B cell (primary cell): Measurements from ENCODE around the gene RHOH. TPM values are rescaled to one million over a fixed set of nuclear protein-coding genes. Genes with fewer than 3 reads are reported as not detected.

Experiments
- ATAC-seq: fragments of 200-7000 bp; cut with Tn5 transposase; one replicate; pipeline ENCODE4 v1.10.0; 2021; ENCODE audit warnings: low read depth, mild to moderate bottlenecking, moderate number of reproducible peaks, moderate library complexity
- CTCF ChIA-PET: fragments of 350-600 bp; sonication (Branson Sonifier 250); formaldehyde crosslinking; loops from one replicate; lab custom pipeline; 2021; ENCODE audit warnings: antibody characterized with exemption, inconsistent platforms; lab: Charles Lee
- POLR2A ChIA-PET: fragments of 350-600 bp; sonication (Branson Sonifier 250); formaldehyde crosslinking; loops from one replicate; lab custom pipeline; 2021; ENCODE audit warnings: antibody characterized with exemption; lab: Charles Lee
- DNase-seq: peaks from one replicate; pipeline ENCODE4 v3.0.0; 2013
- H2AFZ ChIP-seq: 2 replicates; pipeline ENCODE4 v1.6.1; 2012; ENCODE audit warnings: mild to moderate bottlenecking, low read depth, low read length; ENCODE audit not compliant: insufficient read depth, poor library complexity, severe bottlenecking
- H3K27ac ChIP-seq, 2 donors: 1 replicate in 1 of 2; 2 replicates in 1 of 2; pipeline ENCODE4 v1.5.1; 2012 to 2013; ENCODE audit warnings: low read length in 2 of 2, mild to moderate bottlenecking in 2 of 2, moderate library complexity in 1 of 2
- H3K27me3 ChIP-seq, 4 experiments: fragments of 200-600 bp in 1 of 4; sonication (generic) in 1 of 4; replicated peaks in 1 of 4; 1 replicate in 2 of 4; 2 replicates in 2 of 4; pipeline versions ENCODE4 v1.6.1 to v1.7.0; 2013 to 2016; ENCODE audit warnings: low read length in 3 of 4, mild to moderate bottlenecking in 2 of 4, mixed read lengths in 1 of 4, moderate library complexity in 1 of 4; ENCODE audit not compliant: insufficient read depth in 4 of 4, control insufficient read depth in 3 of 4; ENCODE audit errors: control extremely low read depth in 1 of 4
- H3K36me3 ChIP-seq, 2 experiments: replicated peaks in 1 of 2; 1 replicate in 1 of 2; 2 replicates in 1 of 2; pipeline versions ENCODE4 v1.6.1 to v1.7.1; 2013; ENCODE audit warnings: low read length in 1 of 2; ENCODE audit not compliant: insufficient read depth in 2 of 2, control insufficient read depth in 1 of 2; ENCODE audit errors: control extremely low read depth in 1 of 2, extremely low read depth in 1 of 2
- H3K4me1 ChIP-seq, 2 donors: fragments of 200-600 bp in 1 of 2; sonication (generic) in 1 of 2; 1 replicate in 1 of 2; 2 replicates in 1 of 2; pipeline versions ENCODE4 v1.5.1 to v1.6.1; 2013 to 2017; ENCODE audit warnings: low read length in 2 of 2; ENCODE audit not compliant: control insufficient read depth in 2 of 2, insufficient read depth in 2 of 2
- H3K4me2 ChIP-seq: replicated peaks from 2 replicates; pipeline ENCODE3; 2012; ENCODE audit warnings: mild to moderate bottlenecking, low read depth, low read length; ENCODE audit not compliant: poor library complexity, severe bottlenecking
- H3K4me3 ChIP-seq, 5 experiments: fragments of 200-600 bp in 1 of 5; sonication (generic) in 1 of 5; 1 replicate in 3 of 5; 2 replicates in 2 of 5; pipeline versions ENCODE4 v1.5.1 to v1.7.0; 2011 to 2016; ENCODE audit warnings: low read length in 4 of 5, mild to moderate bottlenecking in 4 of 5, low read depth in 2 of 5, control low read depth in 1 of 5, moderate library complexity in 1 of 5; ENCODE audit not compliant: insufficient read depth in 1 of 5; ENCODE audit errors: control extremely low read depth in 1 of 5, extremely low read depth in 1 of 5
- H3K79me2 ChIP-seq: fragments of 200-600 bp; sonication (generic); one replicate; pipeline ENCODE4 v1.6.0; 2016; ENCODE audit warnings: low read length; ENCODE audit not compliant: control insufficient read depth, insufficient read depth
- H3K9ac ChIP-seq: fragments of 200-600 bp; sonication (generic); 2 replicates; pipeline ENCODE4 v1.6.1; 2017; ENCODE audit warnings: mild to moderate bottlenecking, low read length, moderate library complexity
- H3K9me3 ChIP-seq, 3 donors: one replicate each; pipeline versions ENCODE4 v1.6.1 to v1.7.1; 2013; ENCODE audit warnings: low read length in 2 of 3; ENCODE audit not compliant: control insufficient read depth in 2 of 3, insufficient read depth in 1 of 3; ENCODE audit errors: control extremely low read depth in 1 of 3
- H4K20me1 ChIP-seq: 2 replicates; pipeline ENCODE4 v1.6.0; 2012; ENCODE audit warnings: mild to moderate bottlenecking, low read length; ENCODE audit not compliant: insufficient read depth, control insufficient read depth, poor library complexity, severe bottlenecking
- H3K27ac Mint-ChIP-seq: one replicate; pipeline ENCODE4 v1.8.0; 2021; ENCODE audit warnings: mixed read lengths
- H3K27me3 Mint-ChIP-seq: one replicate; pipeline ENCODE4 v1.8.0; 2021; ENCODE audit warnings: mixed read lengths
- H3K4me1 Mint-ChIP-seq: one replicate; pipeline ENCODE4 v1.8.0; 2021; ENCODE audit warnings: mixed read lengths
- H3K4me3 Mint-ChIP-seq: one replicate; pipeline ENCODE4 v1.8.0; 2021; ENCODE audit warnings: mixed read lengths
- H3K9me3 Mint-ChIP-seq: one replicate; pipeline ENCODE4 v1.8.0; 2022; ENCODE audit warnings: mixed read lengths; ENCODE audit not compliant: insufficient read depth
- EZH2 ChIP-seq: IDR thresholded peaks from 2 replicates; pipeline ENCODE4 v1.6.1; 2012; ENCODE audit warnings: borderline replicate concordance, low read depth, mild to moderate bottlenecking, moderate library complexity, low read length; ENCODE audit not compliant: insufficient read depth, poor library complexity, severe bottlenecking
- WGBS: methylation state at CpG from one replicate; pipeline ENCODE4 v1.1.5; 2013; ENCODE audit warnings: missing lambda C conversion rate; ENCODE audit not compliant: insufficient coverage; 5-methylcytosine and 5-hydroxymethylcytosine counted together
- intact Hi-C: fragments of 100-400 bp; cut with micrococcal nuclease; formaldehyde crosslinking; loops from one replicate; pipeline ENCODE4 v1.10.0; 2022
- polyA plus RNA-seq: library from polyadenylated mRNA; depleted of rRNA; stranded (reverse); fragments of >200 nt; gene quantifications from 2 replicates; pipeline ENCODE4 v1.2.3, GENCODE V29; 2012
- total RNA-seq, 2 donors: library from RNA; stranded (reverse); fragments of 120-200 nt in 1 of 2; gene quantifications; 1 replicate in 1 of 2; 2 replicates in 1 of 2; pipeline versions ENCODE4 v1.2.3 to v1.2.4, GENCODE V29; 2013 to 2022
- TF ChIP-seq, protein P1 (sequence below): fragments of 200-600 bp; IDR thresholded peaks from one replicate; pipeline ENCODE4 v1.8.0; 2022; ENCODE audit warnings: antibody characterized with exemption, mild to moderate bottlenecking

The RHOH gene
- total and polyA plus RNA-seq, 2 donors (not counting 1 experiment from before 2014, with no cell fraction given): 118 to 209 TPM

DNA sequence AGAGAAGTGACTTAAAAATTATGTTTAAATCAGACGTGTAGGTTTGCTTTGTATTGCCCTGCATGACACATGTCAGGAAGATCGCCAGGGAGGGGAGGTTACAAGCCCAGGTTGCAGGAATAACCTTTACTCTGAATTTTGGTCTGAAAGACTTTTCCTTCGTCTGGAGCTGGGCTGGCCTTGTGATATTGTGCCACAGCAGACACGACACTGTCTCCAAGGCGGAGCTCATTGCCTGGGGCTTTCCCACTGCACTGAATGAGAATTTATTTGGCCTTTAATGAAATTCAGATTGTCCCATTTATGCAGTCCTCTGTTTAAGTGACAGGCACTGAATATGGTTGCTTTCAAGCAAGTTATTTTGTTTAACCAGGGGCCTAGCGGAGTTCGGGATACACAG is 45.1 kb downstream of the RHOH start:
- ATAC-seq (peak; percentile 22), DNase-seq (no peak)
- Histone ChIP-seq H3K27ac (peak overlapping the region; percentile 23 to 75), H3K9me3 (no peaks in the 10 kb centered on the region), H3K4me2 (peak overlapping the region; percentile 33), H3K4me1 (peaks cover 87 to 93% of the 10 kb centered on the region in 2 donors), H3K9ac (peak overlapping the region; percentile 33), H3K79me2 (peaks cover 76% of the 10 kb centered on the region), H4K20me1 (peaks cover 85% of the 10 kb centered on the region), H3K36me3 (peaks cover 11 to 85% of the 10 kb centered on the region in 2 experiments), H2AFZ (no peak overlapping the region), H3K4me3 (no peak overlapping the region), H3K27me3 (no peaks in the 10 kb centered on the region)
- CTCF ChIA-PET: interaction anchor here (0.5 to 4.6 kb wide), 8 partner anchors 10 to 76 kb away, joined by 3 to 22 read pairs (median 6); no protein-coding TSS in a partner anchor
- WGBS: 60% methylated on average over 5 of the region's 7 CpGs
- POLR2A ChIA-PET: interaction anchor here (0.6 kb wide), 1 partner anchor 22 kb away, joined by 6 read pairs; no protein-coding TSS in a partner anchor
- Mint-ChIP-seq H3K9me3 (no peaks in the 10 kb centered on the region), H3K27me3 (no peaks in the 10 kb centered on the region), H3K27ac (peak overlapping the region; percentile 80), H3K4me3 (peak overlapping the region; percentile 53), H3K4me1 (peaks cover 88% of the 10 kb centered on the region)
- intact Hi-C loops: loop anchor here (5.0 kb wide), 1 partner anchor 35 kb away; no protein-coding TSS in a partner anchor
- TF ChIP-seq, protein P1, sequence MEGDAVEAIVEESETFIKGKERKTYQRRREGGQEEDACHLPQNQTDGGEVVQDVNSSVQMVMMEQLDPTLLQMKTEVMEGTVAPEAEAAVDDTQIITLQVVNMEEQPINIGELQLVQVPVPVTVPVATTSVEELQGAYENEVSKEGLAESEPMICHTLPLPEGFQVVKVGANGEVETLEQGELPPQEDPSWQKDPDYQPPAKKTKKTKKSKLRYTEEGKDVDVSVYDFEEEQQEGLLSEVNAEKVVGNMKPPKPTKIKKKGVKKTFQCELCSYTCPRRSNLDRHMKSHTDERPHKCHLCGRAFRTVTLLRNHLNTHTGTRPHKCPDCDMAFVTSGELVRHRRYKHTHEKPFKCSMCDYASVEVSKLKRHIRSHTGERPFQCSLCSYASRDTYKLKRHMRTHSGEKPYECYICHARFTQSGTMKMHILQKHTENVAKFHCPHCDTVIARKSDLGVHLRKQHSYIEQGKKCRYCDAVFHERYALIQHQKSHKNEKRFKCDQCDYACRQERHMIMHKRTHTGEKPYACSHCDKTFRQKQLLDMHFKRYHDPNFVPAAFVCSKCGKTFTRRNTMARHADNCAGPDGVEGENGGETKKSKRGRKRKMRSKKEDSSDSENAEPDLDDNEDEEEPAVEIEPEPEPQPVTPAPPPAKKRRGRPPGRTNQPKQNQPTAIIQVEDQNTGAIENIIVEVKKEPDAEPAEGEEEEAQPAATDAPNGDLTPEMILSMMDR: no peak
- TF ChIP-seq EZH2: no peak

GRCh38 chr4:40243386-40243948 is 46.6 kb downstream of the RHOH start:
- peaks cover 8 to 72% of the 10 kb centered on the region in 2 experiments for H3K36me3 ChIP-seq
- 97% methylated on average over 13 of the region's 19 CpGs for WGBS
- CTCF ChIA-PET: interaction anchor here (1.7 to 4.6 kb wide), 4 partner anchors 11 to 74 kb away, joined by 5 to 22 read pairs (median 12); no protein-coding TSS in a partner anchor
- intact Hi-C loops: loop anchor here (5.0 kb wide), 1 partner anchor 36 kb away; no protein-coding TSS in a partner anchor
- peaks cover 84 to 94% of the 10 kb centered on the region in 2 donors for H3K4me1 ChIP-seq
- H3K27ac ChIP-seq: peak overlapping the region in 1 of 2 donors; percentile 75
- H3K9ac ChIP-seq: no peak overlapping the region
- Mint-ChIP-seq H3K9me3 (no peaks in the 10 kb centered on the region), H3K4me3 (no peak overlapping the region), H3K27me3 (no peaks in the 10 kb centered on the region), H3K4me1 (peaks cover 82% of the 10 kb centered on the region), H3K27ac (peak overlapping the region; percentile 80)
- no peak overlapping the region for H2AFZ ChIP-seq
- ATAC-seq (no peak), DNase-seq (no peak)
- no peak overlapping the region for H3K4me2 ChIP-seq
- POLR2A ChIA-PET: interaction anchor here (0.8 to 1.1 kb wide), 2 partner anchors 46 to 64 kb away, joined by 3 to 6 read pairs; no protein-coding TSS in a partner anchor
- H3K79me2 ChIP-seq: peaks cover 65% of the 10 kb centered on the region
- no peak overlapping the region for H3K4me3 ChIP-seq
- H3K27me3 ChIP-seq: no peaks in the 10 kb centered on the region
- peaks cover 75% of the 10 kb centered on the region for H4K20me1 ChIP-seq
- no peaks in the 10 kb centered on the region for H3K9me3 ChIP-seq
- TF ChIP-seq, protein P1: no peak
- TF ChIP-seq EZH2: no peak
